ENCODE measurements around the gene SRD5A1. TPM values are rescaled to one million over a fixed set of nuclear protein-coding genes. Genes with fewer than 3 reads are reported as not detected.

Gene SRD5A1
- total RNA-seq, 1 donor from 2014 or later: 14.8 TPM

GRCh38 chr5:6675784-6676491 lies 42.7 kb downstream of the SRD5A1 start:
- ATAC-seq (ENCODE audit: low read depth) (no peak), DNase-seq (no peak)
- intact Hi-C loops (cut with micrococcal nuclease): no loop called here
- no peaks in the 10 kb centered on the region for H3K4me1 Mint-ChIP-seq
- ChIA-PET CTCF (no interaction called here), POLR2A (no interaction called here)
- peaks cover 10% of the 10 kb centered on the region for H3K36me3 Mint-ChIP-seq (ENCODE audit: low read depth)
- no peaks in the 10 kb centered on the region for H3K9me3 Mint-ChIP-seq
- no peak for TF ChIP-seq CTCF (IDR thresholded peaks at IDR 0.05)
- no peak overlapping the region for H3K27ac Mint-ChIP-seq
- no peaks in the 10 kb centered on the region for H3K27me3 Mint-ChIP-seq
- H3K4me3 Mint-ChIP-seq: no peak overlapping the region

GRCh38 chr5:6676702-6677101 lies 43.5 kb downstream of the SRD5A1 start:
- H3K4me1 Mint-ChIP-seq: no peaks in the 10 kb centered on the region

GRCh38 chr5:6678385-6678784 lies 45.1 kb downstream of the SRD5A1 start:
- no peak overlapping the region for H3K27ac Mint-ChIP-seq
- H3K27me3 Mint-ChIP-seq: peaks cover 3% of the 10 kb centered on the region
- POLR2A ChIA-PET: no interaction called here
- peaks cover under 1% of the 10 kb centered on the region for H3K36me3 Mint-ChIP-seq (ENCODE audit: low read depth)
- no peaks in the 10 kb centered on the region for H3K9me3 Mint-ChIP-seq
- DNase-seq: no peak
- no peaks in the 10 kb centered on the region for H3K4me1 Mint-ChIP-seq
- ATAC-seq (ENCODE audit: low read depth): no peak
- H3K4me3 Mint-ChIP-seq: no peak overlapping the region
- TF ChIP-seq CTCF (IDR thresholded peaks at IDR 0.05): no peak
- intact Hi-C loops (cut with micrococcal nuclease): no loop called here
- CTCF ChIA-PET: no interaction called here

More at GRCh38 chr5:6676702-6677101, 43.5 kb downstream of the SRD5A1 start:
- intact Hi-C loops (cut with micrococcal nuclease): no loop called here
- CTCF ChIA-PET: no interaction called here
- no peak for DNase-seq
- Mint-ChIP-seq H3K27ac (no peak overlapping the region), H3K36me3 (ENCODE audit: low read depth) (peaks cover 5% of the 10 kb centered on the region), H3K9me3 (no peaks in the 10 kb centered on the region), H3K4me3 (no peak overlapping the region), H3K27me3 (no peaks in the 10 kb centered on the region)
- no peak for ATAC-seq (ENCODE audit: low read depth)
- TF ChIP-seq CTCF (IDR thresholded peaks at IDR 0.05): no peak
- POLR2A ChIA-PET: no interaction called here

GRCh38 chr5:6680922-6681321 lies 47.7 kb downstream of the SRD5A1 start:
- Mint-ChIP-seq H3K27ac (no peak overlapping the region), H3K36me3 (ENCODE audit: low read depth) (no peaks in the 10 kb centered on the region), H3K27me3 (peaks cover 24% of the 10 kb centered on the region), H3K4me3 (no peak overlapping the region), H3K4me1 (no peaks in the 10 kb centered on the region), H3K9me3 (no peaks in the 10 kb centered on the region)
- POLR2A ChIA-PET: no interaction called here
- CTCF ChIA-PET: no interaction called here
- intact Hi-C loops (cut with micrococcal nuclease): no loop called here
- no peak for TF ChIP-seq CTCF (IDR thresholded peaks at IDR 0.05)
- no peak for DNase-seq
- no peak for ATAC-seq (ENCODE audit: low read depth)

- DNase-seq (no peak), ATAC-seq (ENCODE audit: low read depth) (no peak)
- intact Hi-C loops (cut with micrococcal nuclease): no loop called here
- CTCF ChIA-PET: interaction anchor here (0.7 kb wide), 1 partner anchor 64 kb away, joined by 3 read pairs; no protein-coding TSS in a partner anchor
- POLR2A ChIA-PET: no interaction called here
- Mint-ChIP-seq H3K9me3 (no peaks in the 10 kb centered on the region), H3K36me3 (ENCODE audit: low read depth) (no peaks in the 10 kb centered on the region), H3K27ac (no peak overlapping the region), H3K27me3 (peaks cover 31% of the 10 kb centered on the region), H3K4me1 (no peaks in the 10 kb centered on the region), H3K4me3 (no peak overlapping the region)
- no peak for TF ChIP-seq CTCF (IDR thresholded peaks at IDR 0.05)
These were observed 48.4 kb downstream of the SRD5A1 start for GRCh38 chr5:6681682-6682081.
